ENCODE results near the gene ETF1.
"Not testable (repeated sequence)": the region's sequence is repeated elsewhere in the genome, so short reads cannot be mapped to it uniquely, and the experiment has no call there.

ETF1 gene

DNA sequence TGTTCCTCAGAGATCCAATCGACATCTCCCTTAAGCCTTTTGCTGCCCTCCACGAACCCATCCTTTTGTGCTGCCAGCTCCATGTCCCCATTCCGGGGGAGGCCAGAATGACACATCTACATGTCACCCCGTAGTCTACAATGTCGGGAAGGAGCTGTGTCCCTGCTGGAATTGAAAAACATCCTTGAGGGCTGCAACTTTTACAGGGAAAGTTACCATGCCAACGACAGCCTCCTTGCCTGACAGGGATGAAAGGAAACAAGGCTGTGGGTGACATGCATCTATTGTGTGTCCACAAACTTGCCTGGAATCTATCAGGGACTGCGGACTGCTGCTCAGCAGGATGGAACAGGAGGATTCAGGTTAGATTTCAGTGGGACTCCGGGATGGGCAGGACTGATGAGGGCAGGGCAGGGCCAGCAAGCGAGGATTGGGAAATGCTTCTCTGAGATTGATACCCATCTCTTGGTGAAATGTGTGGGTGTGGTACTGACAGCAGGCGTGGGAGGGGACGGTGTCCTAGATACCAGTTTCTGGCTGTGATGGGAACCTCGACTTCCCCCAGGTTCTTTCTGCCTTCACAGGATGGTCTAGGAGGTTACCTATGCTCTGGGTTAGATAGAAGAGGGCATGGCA lies 52.3 kb downstream of the ETF1 start:
- DNase-seq (ENCODE audit: low read depth) = no peak

- DNase-seq (ENCODE audit: low read depth) = no peak
Measured at GRCh38 chr5:138489683-138490061, 53.4 kb downstream of the ETF1 start.

DNA sequence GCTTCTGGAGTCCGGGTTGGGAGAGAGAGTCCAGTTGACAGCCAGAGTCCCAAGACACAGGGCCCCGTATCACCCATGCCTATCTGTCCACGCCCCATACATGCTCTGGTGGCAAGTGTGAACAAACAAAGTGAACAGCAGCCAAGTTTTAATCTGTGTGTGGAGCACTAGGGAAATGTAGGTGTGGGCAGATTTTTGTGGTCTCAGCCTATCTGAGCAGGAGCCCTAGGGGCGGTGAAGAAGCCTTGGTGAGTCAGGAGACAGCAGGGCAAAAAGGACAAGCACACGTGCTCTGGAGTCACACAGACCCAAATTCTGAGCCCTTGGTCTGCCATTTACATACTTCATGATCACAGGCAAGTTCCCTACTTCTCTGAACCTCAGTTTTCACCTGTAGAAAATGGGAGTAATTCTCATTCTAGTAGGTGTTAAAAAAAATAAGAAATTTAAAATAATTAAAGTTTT lies 54.5 kb downstream of the ETF1 start:
- DNase-seq (ENCODE audit: low read depth) = no peak

DNA sequence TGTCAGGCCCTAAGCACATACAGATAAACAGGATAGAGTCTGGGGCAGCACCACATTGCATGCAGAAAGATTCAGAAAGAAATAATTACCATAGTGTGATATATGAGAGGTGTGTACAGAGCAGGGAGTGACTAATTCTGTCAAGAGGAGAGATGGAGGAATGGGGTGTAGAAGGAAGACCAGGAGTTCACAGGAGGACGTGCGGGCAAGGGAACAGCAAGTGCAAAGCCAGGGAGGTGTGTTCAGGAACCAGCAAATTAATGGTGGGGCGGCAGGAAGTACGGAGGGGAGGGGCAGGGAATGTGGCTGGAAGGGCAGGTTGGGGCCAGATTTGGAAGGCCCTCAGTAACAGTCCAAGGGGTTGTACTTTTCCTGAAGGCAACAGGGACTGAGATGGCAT lies 60.4 kb downstream of the ETF1 start:
- no peak for DNase-seq (ENCODE audit: low read depth)

- DNase-seq (ENCODE audit: low read depth) = no peak
Measured at GRCh38 chr5:138476918-138477317, 66.1 kb downstream of the ETF1 start.

DNA sequence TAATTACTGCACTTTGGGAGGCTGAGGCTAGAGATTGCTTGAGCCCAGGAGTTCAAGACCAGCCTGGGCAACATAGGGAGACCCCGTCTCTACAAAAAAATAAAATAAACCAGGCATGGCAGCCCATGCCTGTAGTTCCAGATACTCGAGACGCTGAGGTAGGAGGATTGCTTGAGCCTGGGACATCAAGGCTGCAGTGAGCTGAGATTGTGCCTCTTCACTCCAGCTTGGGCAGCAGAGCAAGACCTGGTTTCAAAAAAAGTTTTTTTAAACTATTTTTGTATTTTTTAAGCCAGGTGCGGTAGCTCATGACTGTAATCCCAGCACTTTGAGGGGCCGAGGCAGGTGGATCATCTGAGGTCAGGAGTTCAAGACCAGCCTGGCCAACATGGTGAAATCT lies 69.9 kb downstream of the ETF1 start:
- not testable (repeated sequence) for DNase-seq (ENCODE audit: low read depth)

DNA sequence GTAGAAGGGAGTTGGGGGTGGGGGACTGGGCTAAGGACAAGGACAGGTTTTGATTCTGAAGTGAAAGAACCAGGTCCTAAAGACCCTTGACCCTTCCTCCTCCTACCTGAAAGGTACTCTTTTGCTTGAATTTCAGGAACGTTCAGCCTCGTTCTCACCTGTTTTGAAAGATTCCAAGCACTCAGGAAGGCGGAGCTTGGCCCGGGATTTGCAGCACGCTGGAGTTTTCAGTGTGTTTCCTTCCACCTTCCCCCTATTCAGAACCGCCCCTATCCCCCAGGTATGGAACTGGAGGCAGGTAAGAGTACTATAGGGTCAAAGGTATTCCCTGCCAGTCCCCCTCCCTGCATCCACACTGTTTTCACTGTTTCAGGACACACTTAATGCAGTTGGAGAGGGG lies 70.7 kb downstream of the ETF1 start:
- no peak for DNase-seq (ENCODE audit: low read depth)

GRCh38 chr5:138471052-138471361 lies 72.0 kb downstream of the ETF1 start:
- DNase-seq (ENCODE audit: low read depth) = no peak

GRCh38 chr5:138470322-138471051 lies 72.5 kb downstream of the ETF1 start:
- DNase-seq (ENCODE audit: low read depth) = no peak

- no peak for DNase-seq (ENCODE audit: low read depth)
Measured at GRCh38 chr5:138469540-138470321, 73.3 kb downstream of the ETF1 start.

- DNase-seq (ENCODE audit: low read depth) = no peak
Measured at GRCh38 chr5:138468966-138469539, 74.0 kb downstream of the ETF1 start.

DNA sequence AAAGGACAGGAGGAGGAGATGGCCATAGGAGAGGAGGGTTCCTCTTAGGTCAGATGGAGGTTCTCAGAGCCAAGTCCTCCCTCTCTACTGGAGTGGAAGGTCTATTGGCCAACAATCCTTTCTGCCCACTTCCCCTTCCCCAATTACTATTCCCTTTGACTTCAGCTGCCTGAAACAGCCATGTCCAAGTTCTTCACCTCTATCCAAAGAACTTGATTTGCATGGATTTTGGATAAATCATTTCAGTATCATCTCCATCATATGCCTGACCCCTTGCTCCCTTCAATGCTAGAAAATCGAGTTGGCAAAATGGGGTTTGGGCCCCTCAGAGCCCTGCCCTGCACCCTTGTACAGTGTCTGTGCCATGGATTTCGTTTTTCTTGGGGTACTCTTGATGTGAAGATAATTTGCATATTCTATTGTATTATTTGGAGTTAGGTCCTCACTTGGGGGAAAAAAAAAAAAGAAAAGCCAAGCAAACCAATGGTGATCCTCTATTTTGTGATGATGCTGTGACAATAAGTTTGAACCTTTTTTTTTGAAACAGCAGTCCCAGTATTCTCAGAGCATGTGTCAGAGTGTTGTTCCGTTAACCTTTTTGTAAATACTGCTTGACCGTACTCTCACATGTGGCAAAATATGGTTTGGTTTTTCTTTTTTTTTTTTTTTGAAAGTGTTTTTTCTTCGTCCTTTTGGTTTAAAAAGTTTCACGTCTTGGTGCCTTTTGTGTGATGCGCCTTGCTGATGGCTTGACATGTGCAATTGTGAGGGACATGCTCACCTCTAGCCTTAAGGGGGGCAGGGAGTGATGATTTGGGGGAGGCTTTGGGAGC lies 74.7 kb downstream of the ETF1 start:
- DNase-seq (ENCODE audit: low read depth) = no peak

GRCh38 chr5:138467711-138468132 lies 75.3 kb downstream of the ETF1 start:
- no peak for DNase-seq (ENCODE audit: low read depth)

DNA sequence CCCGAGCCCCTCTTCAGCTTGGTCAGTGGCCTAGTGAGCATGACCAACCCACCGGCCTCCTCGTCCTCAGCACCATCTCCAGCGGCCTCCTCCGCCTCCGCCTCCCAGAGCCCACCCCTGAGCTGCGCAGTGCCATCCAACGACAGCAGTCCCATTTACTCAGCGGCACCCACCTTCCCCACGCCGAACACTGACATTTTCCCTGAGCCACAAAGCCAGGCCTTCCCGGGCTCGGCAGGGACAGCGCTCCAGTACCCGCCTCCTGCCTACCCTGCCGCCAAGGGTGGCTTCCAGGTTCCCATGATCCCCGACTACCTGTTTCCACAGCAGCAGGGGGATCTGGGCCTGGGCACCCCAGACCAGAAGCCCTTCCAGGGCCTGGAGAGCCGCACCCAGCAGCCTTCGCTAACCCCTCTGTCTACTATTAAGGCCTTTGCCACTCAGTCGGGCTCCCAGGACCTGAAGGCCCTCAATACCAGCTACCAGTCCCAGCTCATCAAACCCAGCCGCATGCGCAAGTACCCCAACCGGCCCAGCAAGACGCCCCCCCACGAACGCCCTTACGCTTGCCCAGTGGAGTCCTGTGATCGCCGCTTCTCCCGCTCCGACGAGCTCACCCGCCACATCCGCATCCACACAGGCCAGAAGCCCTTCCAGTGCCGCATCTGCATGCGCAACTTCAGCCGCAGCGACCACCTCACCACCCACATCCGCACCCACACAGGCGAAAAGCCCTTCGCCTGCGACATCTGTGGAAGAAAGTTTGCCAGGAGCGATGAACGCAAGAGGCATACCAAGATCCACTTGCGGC lies 75.9 kb downstream of the ETF1 start:
- DNase-seq (ENCODE audit: low read depth) = no peak

DNA sequence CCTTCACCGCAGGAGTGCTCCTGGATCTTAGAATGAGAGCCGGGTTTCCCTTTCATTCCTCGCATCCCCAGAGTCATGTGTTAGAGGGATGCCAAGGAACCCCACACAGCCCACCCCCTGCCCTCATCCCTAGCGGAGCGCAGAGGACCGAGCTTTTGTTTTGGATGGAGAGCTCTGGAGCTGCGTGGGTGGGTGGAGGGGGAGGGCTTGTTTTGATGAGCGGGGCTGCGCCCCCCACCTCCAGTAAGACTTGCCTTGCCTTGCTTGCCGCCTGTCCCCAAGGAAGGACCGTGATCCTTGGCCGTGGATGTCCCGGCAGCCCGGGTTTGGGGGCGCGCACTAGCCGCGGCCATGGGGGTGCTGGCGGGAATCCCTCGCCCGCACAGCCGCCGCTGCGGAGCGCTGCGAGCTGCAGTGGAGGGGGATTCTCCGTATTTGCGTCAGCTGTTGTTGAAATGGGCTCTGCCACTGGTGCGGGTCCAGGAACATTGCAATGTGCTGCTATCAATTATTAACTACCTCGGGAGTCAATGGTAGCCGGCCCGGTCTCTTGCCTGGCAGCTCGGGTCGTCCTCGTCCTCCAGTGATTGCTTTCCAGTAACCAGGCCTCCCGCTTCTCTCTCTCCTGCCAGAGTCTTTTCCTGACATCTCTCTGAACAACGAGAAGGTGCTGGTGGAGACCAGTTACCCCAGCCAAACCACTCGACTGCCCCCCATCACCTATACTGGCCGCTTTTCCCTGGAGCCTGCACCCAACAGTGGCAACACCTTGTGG lies 76.7 kb downstream of the ETF1 start:
- DNase-seq (ENCODE audit: low read depth) = no peak

DNA sequence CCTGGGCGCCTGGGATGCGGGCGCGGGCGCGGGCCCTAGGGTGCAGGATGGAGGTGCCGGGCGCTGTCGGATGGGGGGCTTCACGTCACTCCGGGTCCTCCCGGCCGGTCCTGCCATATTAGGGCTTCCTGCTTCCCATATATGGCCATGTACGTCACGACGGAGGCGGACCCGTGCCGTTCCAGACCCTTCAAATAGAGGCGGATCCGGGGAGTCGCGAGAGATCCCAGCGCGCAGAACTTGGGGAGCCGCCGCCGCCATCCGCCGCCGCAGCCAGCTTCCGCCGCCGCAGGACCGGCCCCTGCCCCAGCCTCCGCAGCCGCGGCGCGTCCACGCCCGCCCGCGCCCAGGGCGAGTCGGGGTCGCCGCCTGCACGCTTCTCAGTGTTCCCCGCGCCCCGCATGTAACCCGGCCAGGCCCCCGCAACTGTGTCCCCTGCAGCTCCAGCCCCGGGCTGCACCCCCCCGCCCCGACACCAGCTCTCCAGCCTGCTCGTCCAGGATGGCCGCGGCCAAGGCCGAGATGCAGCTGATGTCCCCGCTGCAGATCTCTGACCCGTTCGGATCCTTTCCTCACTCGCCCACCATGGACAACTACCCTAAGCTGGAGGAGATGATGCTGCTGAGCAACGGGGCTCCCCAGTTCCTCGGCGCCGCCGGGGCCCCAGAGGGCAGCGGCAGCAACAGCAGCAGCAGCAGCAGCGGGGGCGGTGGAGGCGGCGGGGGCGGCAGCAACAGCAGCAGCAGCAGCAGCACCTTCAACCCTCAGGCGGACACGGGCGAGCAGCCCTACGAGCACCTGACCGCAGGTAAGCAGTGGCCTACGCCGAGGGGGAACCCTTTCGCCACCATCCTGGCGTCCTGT lies 77.5 kb downstream of the ETF1 start, which contains the start of gene EGR1:
Gene EGR1 (plus strand): TSS at position 219 of the 864 bp plus-strand sequence. CDS start 283 bp downstream, at position 502.
- peak; percentile 86 for DNase-seq (ENCODE audit: low read depth)

DNA sequence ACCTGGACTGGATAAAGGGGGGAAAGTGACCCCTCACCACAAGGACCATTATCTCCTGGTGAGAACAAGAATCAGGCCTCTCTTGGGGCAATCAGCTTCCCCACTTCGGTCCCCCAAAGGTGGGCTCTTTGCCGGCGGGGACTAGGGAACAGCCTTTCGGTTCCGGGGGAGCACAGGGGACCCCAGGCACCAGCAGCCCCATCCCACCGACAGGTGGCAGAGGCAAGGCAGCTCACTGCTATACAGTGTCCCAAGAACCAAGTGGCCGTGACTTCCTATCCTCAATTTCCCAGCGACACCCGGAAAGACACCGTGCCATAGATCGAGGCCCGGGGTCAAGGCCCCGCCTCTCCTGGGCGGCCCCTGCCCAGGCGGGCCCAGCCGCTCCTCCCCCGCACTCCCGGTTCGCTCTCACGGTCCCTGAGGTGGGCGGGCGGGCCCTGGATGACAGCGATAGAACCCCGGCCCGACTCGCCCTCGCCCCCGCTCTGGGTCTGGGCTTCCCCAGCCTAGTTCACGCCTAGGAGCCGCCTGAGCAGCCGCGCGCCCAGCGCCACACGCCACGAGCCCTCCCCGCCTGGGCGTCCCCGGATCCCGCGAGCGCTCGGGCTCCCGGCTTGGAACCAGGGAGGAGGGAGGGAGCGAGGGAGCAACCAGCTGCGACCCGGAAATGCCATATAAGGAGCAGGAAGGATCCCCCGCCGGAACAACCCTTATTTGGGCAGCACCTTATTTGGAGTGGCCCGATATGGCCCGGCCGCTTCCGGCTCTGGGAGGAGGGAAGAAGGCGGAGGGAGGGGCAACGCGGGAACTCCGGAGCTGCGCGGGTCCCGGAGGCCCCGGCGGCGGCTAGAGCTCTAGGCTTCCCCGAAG lies 78.4 kb downstream of the ETF1 start:
- peak; percentile 81 for DNase-seq (ENCODE audit: low read depth)

DNA sequence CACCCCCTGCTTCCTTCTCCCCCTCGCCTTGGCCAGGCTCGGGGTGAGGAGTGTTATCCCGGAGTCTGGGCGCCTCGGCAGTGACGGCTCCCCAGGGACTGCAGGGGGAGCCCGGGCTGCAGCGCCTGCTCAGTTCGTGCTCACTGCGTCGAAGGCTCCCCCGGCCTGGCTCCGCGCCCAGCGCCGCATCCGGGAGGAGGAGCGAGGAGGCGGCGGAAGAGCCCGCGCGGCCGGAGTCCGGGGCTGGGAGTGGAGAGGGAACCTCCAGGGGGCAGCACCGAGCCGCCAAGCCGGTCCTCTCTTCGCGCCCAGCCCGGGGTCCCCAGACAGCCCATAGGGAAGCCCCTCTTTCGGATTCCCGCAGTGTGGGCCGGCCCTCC lies 79.0 kb downstream of the ETF1 start:
- DNase-seq (ENCODE audit: low read depth) = peak; percentile 81

Measured in stimulated activated CD8-positive, alpha-beta memory T cell treated with anti-CD3 and anti-CD28 coated beads, Interleukin-15, amount 100 ng/mL, for 24 hours (primary cell).